ENCODE measurements around the gene CLPSL1. TPM values are rescaled to one million over a fixed set of nuclear protein-coding genes. Genes with fewer than 3 reads are reported as not detected.

CLPSL1 gene
- total and polyA plus RNA-seq, 4 donors = not detected

GRCh38 chr6:35786272-35786671, 5.5 kb downstream of the CLPSL1 start:
- Histone ChIP-seq H3K4me1 (ENCODE audit: control insufficient read depth in 1 of 2, insufficient read depth in 2 of 2, low read length in 2 of 2) (no peaks in the 10 kb centered on the region), H3K9me3 (ENCODE audit: control insufficient read depth, low read length) (no peaks in the 10 kb centered on the region), H3K27me3 (ENCODE audit: control insufficient read depth in 1 of 2, insufficient read depth in 2 of 2, low read length in 1 of 2) (no peaks in the 10 kb centered on the region), H3K27ac (ENCODE audit: low read depth in 1 of 2, low read length in 2 of 2) (no peak overlapping the region), H3K36me3 (ENCODE audit: control insufficient read depth in 1 of 2, insufficient read depth in 2 of 2, low read length in 1 of 2) (no peaks in the 10 kb centered on the region), H3K4me3 (ENCODE audit: low read length in 2 of 2) (no peak overlapping the region)
- WGBS, 2 donors = 56 to 67% methylated on average over 2 of the region's 2 CpGs
- ATAC-seq (ENCODE audit: low FRiP score) = no peak
- DNase-seq = peak in 1 of 2 donors; percentile 17
- intact Hi-C loops (cut with DNase I) = no loop called here

- 27 to 39% methylated on average over 25 of the region's 25 CpGs for WGBS, 2 donors
- Histone ChIP-seq H3K36me3 (ENCODE audit: control insufficient read depth in 1 of 2, insufficient read depth in 2 of 2, low read length in 1 of 2) (no peaks in the 10 kb centered on the region), H3K27me3 (ENCODE audit: control insufficient read depth in 1 of 2, insufficient read depth in 2 of 2, low read length in 1 of 2) (no peaks in the 10 kb centered on the region), H3K9me3 (ENCODE audit: control insufficient read depth, low read length) (no peaks in the 10 kb centered on the region), H3K27ac (ENCODE audit: low read depth in 1 of 2, low read length in 2 of 2) (no peak overlapping the region), H3K4me1 (ENCODE audit: control insufficient read depth in 1 of 2, insufficient read depth in 2 of 2, low read length in 2 of 2) (no peaks in the 10 kb centered on the region), H3K4me3 (ENCODE audit: low read length in 2 of 2) (no peak overlapping the region)
- ATAC-seq (ENCODE audit: low FRiP score) = no peak
- intact Hi-C loops (cut with DNase I) = no loop called here
- DNase-seq = peak; percentile 44 to 80
These were observed 6.0 kb downstream of the CLPSL1 start for GRCh38 chr6:35786810-35787209.

GRCh38 chr6:35787266-35788218, 6.7 kb downstream of the CLPSL1 start:
- WGBS, 2 donors = 80 to 85% methylated on average over 13 of the region's 13 CpGs
- ATAC-seq (ENCODE audit: low FRiP score) (peak; percentile 38), DNase-seq (no peak)
- H3K27ac ChIP-seq (ENCODE audit: low read depth in 1 of 2, low read length in 2 of 2) = no peak overlapping the region
- no peaks in the 10 kb centered on the region for H3K36me3 ChIP-seq (ENCODE audit: control insufficient read depth in 1 of 2, insufficient read depth in 2 of 2, low read length in 1 of 2)
- H3K4me3 ChIP-seq (ENCODE audit: low read length in 2 of 2) = no peak overlapping the region
- H3K27me3 ChIP-seq (ENCODE audit: control insufficient read depth in 1 of 2, insufficient read depth in 2 of 2, low read length in 1 of 2) = no peaks in the 10 kb centered on the region
- no peaks in the 10 kb centered on the region for H3K4me1 ChIP-seq (ENCODE audit: control insufficient read depth in 1 of 2, insufficient read depth in 2 of 2, low read length in 2 of 2)
- intact Hi-C loops (cut with DNase I) = no loop called here
- no peaks in the 10 kb centered on the region for H3K9me3 ChIP-seq (ENCODE audit: control insufficient read depth, low read length)

- WGBS, 2 donors = 67 to 68% methylated on average over 4 of the region's 4 CpGs
- no peaks in the 10 kb centered on the region for H3K4me1 ChIP-seq (ENCODE audit: control insufficient read depth in 1 of 2, insufficient read depth in 2 of 2, low read length in 2 of 2)
- H3K36me3 ChIP-seq (ENCODE audit: control insufficient read depth in 1 of 2, insufficient read depth in 2 of 2, low read length in 1 of 2) = no peaks in the 10 kb centered on the region
- no peak overlapping the region for H3K4me3 ChIP-seq (ENCODE audit: low read length in 2 of 2)
- DNase-seq (no peak), ATAC-seq (ENCODE audit: low FRiP score) (no peak)
- H3K9me3 ChIP-seq (ENCODE audit: control insufficient read depth, low read length) = no peaks in the 10 kb centered on the region
- no peaks in the 10 kb centered on the region for H3K27me3 ChIP-seq (ENCODE audit: control insufficient read depth in 1 of 2, insufficient read depth in 2 of 2, low read length in 1 of 2)
- H3K27ac ChIP-seq (ENCODE audit: low read depth in 1 of 2, low read length in 2 of 2) = no peak overlapping the region
- intact Hi-C loops (cut with DNase I) = no loop called here
These were observed 7.7 kb downstream of the CLPSL1 start for GRCh38 chr6:35788423-35788982.

GRCh38 chr6:35790683-35791082, 9.9 kb downstream of the CLPSL1 start:
- DNase-seq (peak in 1 of 2 donors; percentile 23), ATAC-seq (ENCODE audit: low FRiP score) (no peak)

GRCh38 chr6:35794536-35795452, 14.0 kb downstream of the CLPSL1 start:
- no peak for DNase-seq
- Histone ChIP-seq H3K4me3 (ENCODE audit: low read length in 2 of 2) (no peak overlapping the region), H3K36me3 (ENCODE audit: control insufficient read depth in 1 of 2, insufficient read depth in 2 of 2, low read length in 1 of 2) (no peaks in the 10 kb centered on the region), H3K9me3 (ENCODE audit: control insufficient read depth, low read length) (no peaks in the 10 kb centered on the region), H3K4me1 (ENCODE audit: control insufficient read depth in 1 of 2, insufficient read depth in 2 of 2, low read length in 2 of 2) (no peaks in the 10 kb centered on the region), H3K27me3 (ENCODE audit: control insufficient read depth in 1 of 2, insufficient read depth in 2 of 2, low read length in 1 of 2) (no peaks in the 10 kb centered on the region), H3K27ac (ENCODE audit: low read depth in 1 of 2, low read length in 2 of 2) (no peak overlapping the region)
- ATAC-seq (ENCODE audit: low FRiP score) = no peak
- intact Hi-C loops (cut with DNase I) = no loop called here
- 92 to 93% methylated on average over 17 of the region's 17 CpGs for WGBS, 2 donors

More at GRCh38 chr6:35790683-35791082, 9.9 kb downstream of the CLPSL1 start:
- WGBS, 2 donors = 75 to 88% methylated on average over 5 of the region's 5 CpGs
- intact Hi-C loops (cut with DNase I) = no loop called here
- Histone ChIP-seq H3K4me1 (ENCODE audit: control insufficient read depth in 1 of 2, insufficient read depth in 2 of 2, low read length in 2 of 2) (no peaks in the 10 kb centered on the region), H3K9me3 (ENCODE audit: control insufficient read depth, low read length) (no peaks in the 10 kb centered on the region), H3K4me3 (ENCODE audit: low read length in 2 of 2) (no peak overlapping the region), H3K36me3 (ENCODE audit: control insufficient read depth in 1 of 2, insufficient read depth in 2 of 2, low read length in 1 of 2) (no peaks in the 10 kb centered on the region), H3K27ac (ENCODE audit: low read depth in 1 of 2, low read length in 2 of 2) (no peak overlapping the region), H3K27me3 (ENCODE audit: control insufficient read depth in 1 of 2, insufficient read depth in 2 of 2, low read length in 1 of 2) (no peaks in the 10 kb centered on the region)

- H3K36me3 ChIP-seq (ENCODE audit: control insufficient read depth in 1 of 2, insufficient read depth in 2 of 2, low read length in 1 of 2) = no peaks in the 10 kb centered on the region
- ATAC-seq (ENCODE audit: low FRiP score) (no peak), DNase-seq (no peak)
- WGBS, 2 donors = 89 to 91% methylated on average over 11 of the region's 11 CpGs
- H3K27me3 ChIP-seq (ENCODE audit: control insufficient read depth in 1 of 2, insufficient read depth in 2 of 2, low read length in 1 of 2) = no peaks in the 10 kb centered on the region
- no peak overlapping the region for H3K4me3 ChIP-seq (ENCODE audit: low read length in 2 of 2)
- intact Hi-C loops (cut with DNase I) = no loop called here
- no peak overlapping the region for H3K27ac ChIP-seq (ENCODE audit: low read depth in 1 of 2, low read length in 2 of 2)
- no peaks in the 10 kb centered on the region for H3K9me3 ChIP-seq (ENCODE audit: control insufficient read depth, low read length)
- H3K4me1 ChIP-seq (ENCODE audit: control insufficient read depth in 1 of 2, insufficient read depth in 2 of 2, low read length in 2 of 2) = no peaks in the 10 kb centered on the region
These were observed 14.7 kb downstream of the CLPSL1 start for GRCh38 chr6:35795453-35796071.

GRCh38 chr6:35796236-35796635, 15.4 kb downstream of the CLPSL1 start:
- ATAC-seq (ENCODE audit: low FRiP score) (no peak), DNase-seq (no peak)
- intact Hi-C loops (cut with DNase I) = no loop called here
- no peak overlapping the region for H3K27ac ChIP-seq (ENCODE audit: low read depth in 1 of 2, low read length in 2 of 2)
- H3K9me3 ChIP-seq (ENCODE audit: control insufficient read depth, low read length) = no peaks in the 10 kb centered on the region
- no peaks in the 10 kb centered on the region for H3K27me3 ChIP-seq (ENCODE audit: control insufficient read depth in 1 of 2, insufficient read depth in 2 of 2, low read length in 1 of 2)
- no peaks in the 10 kb centered on the region for H3K36me3 ChIP-seq (ENCODE audit: control insufficient read depth in 1 of 2, insufficient read depth in 2 of 2, low read length in 1 of 2)
- 82 to 84% methylated on average over 4 of the region's 4 CpGs for WGBS, 2 donors
- no peaks in the 10 kb centered on the region for H3K4me1 ChIP-seq (ENCODE audit: control insufficient read depth in 1 of 2, insufficient read depth in 2 of 2, low read length in 2 of 2)
- H3K4me3 ChIP-seq (ENCODE audit: low read length in 2 of 2) = no peak overlapping the region

All from aorta (tissue), 5 donors.